GM23338 (cell line): Measurements from ENCODE around the gene PTPRA. TPM values are rescaled to one million over a fixed set of nuclear protein-coding genes. Genes with fewer than 3 reads are reported as not detected.
"Not testable (repeated sequence)": the region's sequence is repeated elsewhere in the genome, so short reads cannot be mapped to it uniquely, and the experiment has no call there.

Source experiments
- ATAC-seq: fragments of 200-7000 bp; cut with Tn5 transposase; 3 replicates; pipeline ENCODE4 v1.9.1; 2020
- DNase-seq: peaks from one replicate; pipeline ENCODE4 v3.0.0-alpha.2; 2015; ENCODE audit warnings: low spot score
- H2AFZ ChIP-seq: fragments of 200-600 bp; sonication (generic); 2 replicates; pipeline ENCODE4 v1.8.0; 2016; ENCODE audit warnings: antibody characterized with exemption, mild to moderate bottlenecking, moderate library complexity
- H3F3A ChIP-seq: fragments of 200-600 bp; sonication (generic); replicated peaks from 2 replicates; pipeline ENCODE4 v1.8.0; 2017; ENCODE audit warnings: antibody characterized with exemption, mixed run types, low read depth
- H3K27ac ChIP-seq: fragments of 200-600 bp; sonication (generic); 2 replicates; pipeline ENCODE4 v1.6.1; 2016; ENCODE audit warnings: low read depth
- H3K27me3 ChIP-seq: fragments of 200-600 bp; sonication (generic); 2 replicates; pipeline ENCODE4 v1.8.0; 2016; ENCODE audit warnings: mild to moderate bottlenecking, mixed run types, moderate library complexity; ENCODE audit not compliant: insufficient read depth
- H3K36me3 ChIP-seq: fragments of 200-600 bp; sonication (generic); 2 replicates; pipeline ENCODE4 v1.8.0; 2016; ENCODE audit warnings: mild to moderate bottlenecking; ENCODE audit not compliant: insufficient read depth
- H3K4me1 ChIP-seq: fragments of 200-600 bp; sonication (generic); 2 replicates; pipeline ENCODE4 v1.8.0; 2016; ENCODE audit warnings: mild to moderate bottlenecking, moderate library complexity; ENCODE audit not compliant: insufficient read depth
- H3K4me2 ChIP-seq: fragments of 200-600 bp; sonication (generic); 2 replicates; pipeline ENCODE4 v1.7.1; 2017; ENCODE audit warnings: mixed run types
- H3K4me3 ChIP-seq: fragments of 200-600 bp; sonication (generic); 2 replicates; pipeline ENCODE4 v1.6.1; 2016; ENCODE audit warnings: mixed run types
- H3K79me2 ChIP-seq: fragments of 200-600 bp; sonication (generic); replicated peaks from 2 replicates; pipeline ENCODE4 v1.8.0; 2017; ENCODE audit warnings: mild to moderate bottlenecking; ENCODE audit not compliant: insufficient read depth
- H3K9me2 ChIP-seq: fragments of 200-600 bp; sonication (generic); 2 replicates; pipeline ENCODE4 v1.8.0; 2017; ENCODE audit not compliant: insufficient read depth
- H4K20me1 ChIP-seq: fragments of 200-600 bp; sonication (generic); replicated peaks from 2 replicates; pipeline ENCODE4 v1.8.0; 2017; ENCODE audit warnings: mild to moderate bottlenecking; ENCODE audit not compliant: insufficient read depth
- H3K27ac Mint-ChIP-seq: 2 replicates; pipeline ENCODE4 v1.8.0; 2020; ENCODE audit warnings: inconsistent platforms, mild to moderate bottlenecking, moderate library complexity, mixed read lengths
- H3K27me3 Mint-ChIP-seq: 3 replicates; pipeline ENCODE4 v1.8.0; 2022; ENCODE audit warnings: low read depth, mild to moderate bottlenecking, moderate library complexity, mixed read lengths, inconsistent platforms; ENCODE audit not compliant: insufficient read depth, poor library complexity
- H3K36me3 Mint-ChIP-seq: 3 replicates; pipeline ENCODE4 v1.8.0; 2021; ENCODE audit warnings: low read depth, mild to moderate bottlenecking, inconsistent platforms, moderate library complexity, mixed read lengths
- H3K4me1 Mint-ChIP-seq: 3 replicates; pipeline ENCODE4 v1.8.0; 2020; ENCODE audit warnings: mild to moderate bottlenecking, inconsistent platforms, mixed read lengths
- H3K4me3 Mint-ChIP-seq: 3 replicates; pipeline ENCODE4 v1.8.0; 2021; ENCODE audit warnings: moderate library complexity, mild to moderate bottlenecking, inconsistent platforms, mixed read lengths
- H3K9me3 Mint-ChIP-seq: 3 replicates; pipeline ENCODE4 v1.8.0; 2020; ENCODE audit warnings: moderate library complexity, mild to moderate bottlenecking, inconsistent platforms, mixed read lengths
- CREB1 ChIP-seq: fragments of 250-450 bp; sonication (Bioruptor Pico); IDR thresholded peaks from 2 replicates; pipeline ENCODE4 v1.5.0; 2020; ENCODE audit warnings: low read depth, mild to moderate bottlenecking, moderate library complexity
- CTCF ChIP-seq, 2 experiments: fragments of 200-600 bp in 1 of 2; sonication (generic) in 1 of 2; conservative IDR thresholded peaks; 2 replicates each; pipeline versions ENCODE4 v1.5.1 to v1.6.1; 2016 to 2017; ENCODE audit warnings: antibody characterized with exemption in 2 of 2, low read depth in 2 of 2, mild to moderate bottlenecking in 2 of 2, moderate library complexity in 1 of 2
- ETS1 ChIP-seq: IDR thresholded peaks from 2 replicates; pipeline ENCODE4 v1.6.1; 2016; ENCODE audit warnings: antibody characterized with exemption
- EZH2 ChIP-seq: fragments of 200-600 bp; sonication (generic); IDR thresholded peaks from one replicate; pipeline ENCODE4 v1.8.0; 2017; ENCODE audit warnings: antibody characterized with exemption, mild to moderate bottlenecking, low read depth; ENCODE audit not compliant: unreplicated experiment
- EZH2phosphoT487 ChIP-seq: fragments of 200-600 bp; sonication (generic); IDR thresholded peaks from one replicate; pipeline ENCODE4 v1.8.1; 2018; ENCODE audit warnings: antibody characterized with exemption; ENCODE audit not compliant: unreplicated experiment
- JUNB ChIP-seq: IDR thresholded peaks from one replicate; pipeline ENCODE4 v1.6.1; 2016; ENCODE audit warnings: antibody characterized with exemption; ENCODE audit not compliant: unreplicated experiment
- NANOG ChIP-seq: IDR thresholded peaks from 2 replicates; pipeline ENCODE4 v1.6.1; 2016; ENCODE audit warnings: antibody characterized with exemption, borderline replicate concordance
- POLR2AphosphoS5 ChIP-seq: IDR thresholded peaks from 2 replicates; pipeline ENCODE4 v1.6.1; 2016; ENCODE audit warnings: antibody characterized with exemption, low read depth
- REST ChIP-seq: IDR thresholded peaks from one replicate; pipeline ENCODE4 v1.6.1; 2018; ENCODE audit warnings: antibody characterized with exemption; ENCODE audit not compliant: unreplicated experiment
- STAT1 ChIP-seq: IDR thresholded peaks from one replicate; pipeline ENCODE4 v1.6.1; 2016; ENCODE audit warnings: antibody characterized with exemption; ENCODE audit not compliant: unreplicated experiment
- ZNF114 ChIP-seq: fragments of 250-450 bp; sonication (Bioruptor Pico); IDR thresholded peaks from 2 replicates; pipeline ENCODE4 v1.5.0; 2020; ENCODE audit warnings: mild to moderate bottlenecking, moderate library complexity
- ZNF331 ChIP-seq: fragments of 250-450 bp; sonication (Bioruptor Pico); IDR thresholded peaks from 2 replicates; pipeline ENCODE4 v1.5.0; 2020; ENCODE audit warnings: low read depth, mild to moderate bottlenecking, moderate library complexity
- polyA plus RNA-seq: library from polyadenylated mRNA; unstranded; fragments of >200 nt; fragmentation: Nextera tagmentation; extraction: Ambion mirVana; gene quantifications from 2 replicates; pipeline ENCODE4 v1.2.1, GENCODE V29; 2016
- total RNA-seq: library from RNA; depleted of rRNA; stranded (reverse); fragments of >200 nt; shearing (Covaris generic); gene quantifications from 2 replicates; pipeline ENCODE4 v1.2.3, GENCODE V29; 2014

PTPRA gene
- total and polyA plus RNA-seq, 2 experiments from 2014 or later = 37.8 to 39.3 TPM

GRCh38 chr20:3022559-3023490, 149.5 kb downstream of the PTPRA start:
- H3K4me1 Mint-ChIP-seq, H3K27ac ChIP-seq, H3K4me3 ChIP-seq, H3K27me3 ChIP-seq, H3K27ac Mint-ChIP-seq, ATAC-seq, H3K4me1 ChIP-seq, H2AFZ ChIP-seq, DNase-seq, H4K20me1 ChIP-seq, H3K4me3 Mint-ChIP-seq, H3K9me2 ChIP-seq, H3F3A ChIP-seq, H3K4me2 ChIP-seq, H3K27me3 Mint-ChIP-seq, H3K79me2 ChIP-seq: not testable (repeated sequence)
- peaks cover 12% of the 10 kb centered on the region for H3K9me3 Mint-ChIP-seq
- peaks cover 69% of the 10 kb centered on the region for H3K36me3 Mint-ChIP-seq
- H3K36me3 ChIP-seq = peaks cover 17% of the 10 kb centered on the region

- H4K20me1 ChIP-seq = no peaks in the 10 kb centered on the region; the same call in 1 of the 2 replicates
- Mint-ChIP-seq H3K27me3 (no peaks in the 10 kb centered on the region), H3K4me1 (no peaks in the 10 kb centered on the region), H3K9me3 (no peaks in the 10 kb centered on the region), H3K36me3 (peaks cover 40% of the 10 kb centered on the region), H3K27ac (no peak overlapping the region), H3K4me3 (no peak overlapping the region)
- H3K4me1 ChIP-seq = no peaks in the 10 kb centered on the region
- no peak for TF ChIP-seq JUNB
- no peak for TF ChIP-seq POLR2AphosphoS5
- no peak for TF ChIP-seq ETS1
- no peak for TF ChIP-seq EZH2phosphoT487
- TF ChIP-seq STAT1 = no peak
- no peak for TF ChIP-seq NANOG
- no peak for TF ChIP-seq CTCF (conservative IDR thresholded peaks at IDR 0.05; ENCODE audit: low read depth in 2 of 2)
- no peak for TF ChIP-seq ZNF331 (CRISPR knock-in tag)
- TF ChIP-seq REST = no peak
- no peak for TF ChIP-seq CREB1
- no peak for TF ChIP-seq ZNF114 (CRISPR knock-in tag)
- TF ChIP-seq EZH2 = no peak
- no peak overlapping the region for H2AFZ ChIP-seq
- no peaks in the 10 kb centered on the region for H3K9me2 ChIP-seq
- no peaks in the 10 kb centered on the region for H3F3A ChIP-seq
- no peaks in the 10 kb centered on the region for H3K27me3 ChIP-seq
- ATAC-seq (no peak), DNase-seq (no peak)
- peaks cover 16% of the 10 kb centered on the region for H3K36me3 ChIP-seq
- H3K4me2 ChIP-seq = no peak overlapping the region
- H3K27ac ChIP-seq = no peak overlapping the region; the same call in 1 of the 2 replicates
- no peaks in the 10 kb centered on the region for H3K79me2 ChIP-seq
- no peak overlapping the region for H3K4me3 ChIP-seq
Observed at GRCh38 chr20:3027987-3028386, 154.7 kb downstream of the PTPRA start.
